Measurements from ENCODE around the gene FAM43B. TPM values are rescaled to one million over a fixed set of nuclear protein-coding genes. Genes with fewer than 3 reads are reported as not detected.

FAM43B gene
- total RNA-seq, 1 experiment from 2014 or later, result 2.9 TPM

- Mint-ChIP-seq H3K9me3 (no peaks in the 10 kb centered on the region), H3K4me1 (0 out of 2 replicates have a peak, but pooled peaks cover 4% of the 10 kb centered on the region), H3K36me3 (no peaks in the 10 kb centered on the region), H3K27ac (no peak overlapping the region), H3K27me3 (ENCODE audit: low read depth) (peaks cover 40% of the 10 kb centered on the region), H3K4me3 (peak overlapping the region; percentile 57)
- ChIA-PET CTCF (interaction anchor here (0.7 to 2.2 kb wide), 9 partner anchors 12 to 142 kb away, joined by 3 to 15 read pairs (median 3); partner anchors contain the start of genes DDOST, FAM43B and PINK1), POLR2A (no interaction called here)
- TF ChIP-seq CTCF (IDR thresholded peaks at IDR 0.05) (peak; percentile 75), PRDM15 (CRISPR knock-in tag; IDR thresholded peaks at IDR 0.05) (peak; percentile 36; the same call in 1 of the 2 replicates), FOXK1 (CRISPR knock-in tag; IDR thresholded peaks at IDR 0.05) (no peak)
- DNase-seq (ENCODE audit: low spot score), result peak; percentile 90
- peak; percentile 91 for ATAC-seq
Measured at GRCh38 chr1:20521960-20522861, 30.2 kb upstream of the FAM43B start.

GRCh38 chr1:20526267-20526666 lies 26.1 kb upstream of the FAM43B start:
- ChIA-PET CTCF (interaction anchor here (0.8 to 1.8 kb wide), 3 partner anchors 26 to 171 kb away, joined by 3 read pairs; partner anchors contain the start of genes FAM43B and PINK1), POLR2A (no interaction called here)
- peaks cover 39% of the 10 kb centered on the region for H3K27me3 Mint-ChIP-seq (ENCODE audit: low read depth)
- ATAC-seq (no peak), DNase-seq (ENCODE audit: low spot score) (no peak)
- H3K36me3 Mint-ChIP-seq, result no peaks in the 10 kb centered on the region
- H3K4me3 Mint-ChIP-seq, result no peak overlapping the region
- 0 out of 2 replicates have a peak, but pooled peaks cover 4% of the 10 kb centered on the region for H3K4me1 Mint-ChIP-seq
- no peak overlapping the region for H3K27ac Mint-ChIP-seq
- no peaks in the 10 kb centered on the region for H3K9me3 Mint-ChIP-seq
- TF ChIP-seq IRF1 (CRISPR knock-in tag; IDR thresholded peaks at IDR 0.05) (no peak), SP1 (CRISPR knock-in tag; conservative IDR thresholded peaks at IDR 0.05) (no peak), TP53 (CRISPR knock-in tag; IDR thresholded peaks at IDR 0.05) (no peak), ZNF671 (CRISPR knock-in tag; IDR thresholded peaks at IDR 0.05) (no peak), E2F5 (CRISPR knock-in tag; IDR thresholded peaks at IDR 0.05) (no peak), ARID4B (CRISPR knock-in tag; IDR thresholded peaks at IDR 0.05; ENCODE audit: borderline replicate concordance) (no peak), USF2 (CRISPR knock-in tag; IDR thresholded peaks at IDR 0.05) (no peak), ZNF416 (CRISPR knock-in tag; IDR thresholded peaks at IDR 0.05) (no peak), AFF4 (CRISPR knock-in tag; IDR thresholded peaks at IDR 0.05; ENCODE audit: borderline replicate concordance) (no peak), MXD4 (CRISPR knock-in tag; IDR thresholded peaks at IDR 0.05; ENCODE audit: borderline replicate concordance) (no peak)

All from WTC11 (cell line).